ENCODE measurements around the gene ITGAX.

DNA sequence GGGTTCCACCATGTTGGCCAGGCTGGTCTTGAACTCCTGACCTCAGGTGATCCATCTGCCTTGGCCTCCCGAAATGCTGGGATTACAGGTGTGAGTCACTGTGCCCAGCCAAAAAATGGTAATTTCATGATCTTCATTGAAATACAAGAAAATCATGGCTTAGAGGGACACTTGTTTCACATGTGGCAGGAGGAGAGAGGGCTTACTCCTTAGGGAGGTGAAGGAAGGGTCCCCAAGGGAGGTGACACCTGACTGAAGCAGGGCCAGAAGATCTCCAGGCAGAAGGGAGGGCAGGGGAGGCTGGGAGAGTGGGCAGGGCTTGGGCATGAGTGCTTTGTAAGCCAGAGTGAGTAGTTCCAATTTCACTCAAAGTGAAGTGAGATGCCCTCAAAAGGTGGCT, 20.0 kb upstream of the ITGAX start:
- no peak for TF ChIP-seq EGR1 (IDR thresholded peaks at IDR 0.05; ENCODE audit: low read depth)
- TF ChIP-seq, protein P1, sequence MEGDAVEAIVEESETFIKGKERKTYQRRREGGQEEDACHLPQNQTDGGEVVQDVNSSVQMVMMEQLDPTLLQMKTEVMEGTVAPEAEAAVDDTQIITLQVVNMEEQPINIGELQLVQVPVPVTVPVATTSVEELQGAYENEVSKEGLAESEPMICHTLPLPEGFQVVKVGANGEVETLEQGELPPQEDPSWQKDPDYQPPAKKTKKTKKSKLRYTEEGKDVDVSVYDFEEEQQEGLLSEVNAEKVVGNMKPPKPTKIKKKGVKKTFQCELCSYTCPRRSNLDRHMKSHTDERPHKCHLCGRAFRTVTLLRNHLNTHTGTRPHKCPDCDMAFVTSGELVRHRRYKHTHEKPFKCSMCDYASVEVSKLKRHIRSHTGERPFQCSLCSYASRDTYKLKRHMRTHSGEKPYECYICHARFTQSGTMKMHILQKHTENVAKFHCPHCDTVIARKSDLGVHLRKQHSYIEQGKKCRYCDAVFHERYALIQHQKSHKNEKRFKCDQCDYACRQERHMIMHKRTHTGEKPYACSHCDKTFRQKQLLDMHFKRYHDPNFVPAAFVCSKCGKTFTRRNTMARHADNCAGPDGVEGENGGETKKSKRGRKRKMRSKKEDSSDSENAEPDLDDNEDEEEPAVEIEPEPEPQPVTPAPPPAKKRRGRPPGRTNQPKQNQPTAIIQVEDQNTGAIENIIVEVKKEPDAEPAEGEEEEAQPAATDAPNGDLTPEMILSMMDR (IDR thresholded peaks at IDR 0.05 in 2 of 3, conservative IDR thresholded peaks at IDR 0.05 in 1 of 3; ENCODE audit: borderline replicate concordance in 1 of 3, insufficient read depth in 1 of 3, low read depth in 2 of 3, low read length in 2 of 3), result no peak
- TF ChIP-seq, protein P2, sequence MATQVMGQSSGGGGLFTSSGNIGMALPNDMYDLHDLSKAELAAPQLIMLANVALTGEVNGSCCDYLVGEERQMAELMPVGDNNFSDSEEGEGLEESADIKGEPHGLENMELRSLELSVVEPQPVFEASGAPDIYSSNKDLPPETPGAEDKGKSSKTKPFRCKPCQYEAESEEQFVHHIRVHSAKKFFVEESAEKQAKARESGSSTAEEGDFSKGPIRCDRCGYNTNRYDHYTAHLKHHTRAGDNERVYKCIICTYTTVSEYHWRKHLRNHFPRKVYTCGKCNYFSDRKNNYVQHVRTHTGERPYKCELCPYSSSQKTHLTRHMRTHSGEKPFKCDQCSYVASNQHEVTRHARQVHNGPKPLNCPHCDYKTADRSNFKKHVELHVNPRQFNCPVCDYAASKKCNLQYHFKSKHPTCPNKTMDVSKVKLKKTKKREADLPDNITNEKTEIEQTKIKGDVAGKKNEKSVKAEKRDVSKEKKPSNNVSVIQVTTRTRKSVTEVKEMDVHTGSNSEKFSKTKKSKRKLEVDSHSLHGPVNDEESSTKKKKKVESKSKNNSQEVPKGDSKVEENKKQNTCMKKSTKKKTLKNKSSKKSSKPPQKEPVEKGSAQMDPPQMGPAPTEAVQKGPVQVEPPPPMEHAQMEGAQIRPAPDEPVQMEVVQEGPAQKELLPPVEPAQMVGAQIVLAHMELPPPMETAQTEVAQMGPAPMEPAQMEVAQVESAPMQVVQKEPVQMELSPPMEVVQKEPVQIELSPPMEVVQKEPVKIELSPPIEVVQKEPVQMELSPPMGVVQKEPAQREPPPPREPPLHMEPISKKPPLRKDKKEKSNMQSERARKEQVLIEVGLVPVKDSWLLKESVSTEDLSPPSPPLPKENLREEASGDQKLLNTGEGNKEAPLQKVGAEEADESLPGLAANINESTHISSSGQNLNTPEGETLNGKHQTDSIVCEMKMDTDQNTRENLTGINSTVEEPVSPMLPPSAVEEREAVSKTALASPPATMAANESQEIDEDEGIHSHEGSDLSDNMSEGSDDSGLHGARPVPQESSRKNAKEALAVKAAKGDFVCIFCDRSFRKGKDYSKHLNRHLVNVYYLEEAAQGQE (IDR thresholded peaks at IDR 0.05; ENCODE audit: low read depth), result no peak
- TF ChIP-seq, protein P3, sequence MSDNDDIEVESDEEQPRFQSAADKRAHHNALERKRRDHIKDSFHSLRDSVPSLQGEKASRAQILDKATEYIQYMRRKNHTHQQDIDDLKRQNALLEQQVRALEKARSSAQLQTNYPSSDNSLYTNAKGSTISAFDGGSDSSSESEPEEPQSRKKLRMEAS (IDR thresholded peaks at IDR 0.05), result no peak
- TF ChIP-seq POLR2A (IDR thresholded peaks at IDR 0.05; ENCODE audit: borderline replicate concordance, extremely low read depth, insufficient read depth, insufficient read length), result no peak
- TF ChIP-seq POLR2AphosphoS5 (IDR thresholded peaks at IDR 0.05; ENCODE audit: low read depth, low read length), result no peak
- TF ChIP-seq, protein P4, sequence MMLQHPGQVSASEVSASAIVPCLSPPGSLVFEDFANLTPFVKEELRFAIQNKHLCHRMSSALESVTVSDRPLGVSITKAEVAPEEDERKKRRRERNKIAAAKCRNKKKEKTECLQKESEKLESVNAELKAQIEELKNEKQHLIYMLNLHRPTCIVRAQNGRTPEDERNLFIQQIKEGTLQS (IDR thresholded peaks at IDR 0.05), result no peak
- no peak for TF ChIP-seq EZH2 (IDR thresholded peaks at IDR 0.05)
- TF ChIP-seq FOSL1 (IDR thresholded peaks at IDR 0.05; ENCODE audit: low read depth), result no peak
- TF ChIP-seq RAD21 (IDR thresholded peaks at IDR 0.05; ENCODE audit: low read depth), result no peak
